Ascending aorta (tissue), 2 donors: ENCODE measurements around the gene PADI3. TPM values are rescaled to one million over a fixed set of nuclear protein-coding genes. Genes with fewer than 3 reads are reported as not detected.

Source experiments
- DNase-seq, 2 donors: peaks; one replicate each; pipeline ENCODE4 v3.0.0-alpha.2; 2019; ENCODE audit warnings: low spot score in 2 of 2
- H3K27ac ChIP-seq, 2 donors: fragments of 200-600 bp; sonication (generic); one replicate each; pipeline ENCODE4 v1.5.1; 2016 to 2017; ENCODE audit warnings: mild to moderate bottlenecking in 1 of 2
- H3K27me3 ChIP-seq: fragments of 200-600 bp; sonication (generic); one replicate; pipeline ENCODE4 v1.5.1; 2017
- H3K36me3 ChIP-seq, 2 donors: fragments of 200-600 bp; sonication (generic); one replicate each; pipeline ENCODE4 v1.5.1; 2016
- H3K4me1 ChIP-seq, 2 donors: fragments of 200-600 bp; sonication (generic); one replicate each; pipeline ENCODE4 v1.5.1; 2016 to 2017; ENCODE audit warnings: mild to moderate bottlenecking in 1 of 2
- H3K4me3 ChIP-seq, 2 donors: fragments of 200-600 bp; sonication (generic); one replicate each; pipeline ENCODE4 v1.5.1; 2016 to 2017; ENCODE audit warnings: mild to moderate bottlenecking in 1 of 2
- H3K9me3 ChIP-seq, 2 donors: fragments of 200-600 bp; sonication (generic); one replicate each; pipeline ENCODE4 v1.5.1; 2016
- intact Hi-C: fragments of 100-400 bp; cut with DNase I; formaldehyde crosslinking; loops from one replicate; pipeline ENCODE4 v1.15.1; 2023
- total RNA-seq: library from RNA; depleted of rRNA; stranded (reverse); fragments of >200 nt; gene quantifications from one replicate; pipeline ENCODE4 v1.1.0, GENCODE V29; 2016
- TF ChIP-seq, protein P1 (sequence below), 3 experiments: fragments of 200-600 bp in 2 of 3; fragments of 450-650 bp in 1 of 3; sonication (generic) in 2 of 3; IDR thresholded peaks; one replicate each; pipeline ENCODE4 v1.5.1; 2016 to 2019; ENCODE audit warnings: antibody characterized with exemption in 3 of 3, mild to moderate bottlenecking in 1 of 3, moderate library complexity in 1 of 3

The PADI3 gene
- total RNA-seq, 1 donor from 2014 or later: not detected

DNA sequence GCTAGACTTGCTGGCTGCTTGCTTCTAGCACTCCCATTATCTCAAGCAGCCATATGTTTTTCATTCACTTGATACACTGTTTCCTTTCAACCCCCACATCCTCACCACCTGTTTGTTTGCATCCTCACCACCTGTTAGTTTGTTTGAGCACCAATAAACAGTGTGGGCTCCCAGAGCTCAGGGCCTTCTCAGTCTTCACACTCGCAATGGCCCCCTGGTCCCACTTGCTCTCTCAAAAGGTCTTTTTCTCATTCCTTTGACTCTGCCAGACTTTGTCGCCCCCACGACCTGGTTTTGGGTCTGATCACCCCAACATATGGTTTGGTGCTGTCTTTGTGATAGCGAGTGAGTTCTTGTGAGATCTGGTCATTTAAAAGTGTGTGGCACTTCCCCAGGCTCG is 52.9 kb downstream of the PADI3 start:
- intact Hi-C loops: no loop called here
- TF ChIP-seq, protein P1, sequence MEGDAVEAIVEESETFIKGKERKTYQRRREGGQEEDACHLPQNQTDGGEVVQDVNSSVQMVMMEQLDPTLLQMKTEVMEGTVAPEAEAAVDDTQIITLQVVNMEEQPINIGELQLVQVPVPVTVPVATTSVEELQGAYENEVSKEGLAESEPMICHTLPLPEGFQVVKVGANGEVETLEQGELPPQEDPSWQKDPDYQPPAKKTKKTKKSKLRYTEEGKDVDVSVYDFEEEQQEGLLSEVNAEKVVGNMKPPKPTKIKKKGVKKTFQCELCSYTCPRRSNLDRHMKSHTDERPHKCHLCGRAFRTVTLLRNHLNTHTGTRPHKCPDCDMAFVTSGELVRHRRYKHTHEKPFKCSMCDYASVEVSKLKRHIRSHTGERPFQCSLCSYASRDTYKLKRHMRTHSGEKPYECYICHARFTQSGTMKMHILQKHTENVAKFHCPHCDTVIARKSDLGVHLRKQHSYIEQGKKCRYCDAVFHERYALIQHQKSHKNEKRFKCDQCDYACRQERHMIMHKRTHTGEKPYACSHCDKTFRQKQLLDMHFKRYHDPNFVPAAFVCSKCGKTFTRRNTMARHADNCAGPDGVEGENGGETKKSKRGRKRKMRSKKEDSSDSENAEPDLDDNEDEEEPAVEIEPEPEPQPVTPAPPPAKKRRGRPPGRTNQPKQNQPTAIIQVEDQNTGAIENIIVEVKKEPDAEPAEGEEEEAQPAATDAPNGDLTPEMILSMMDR (IDR thresholded peaks at IDR 0.05): no peak
- H3K9me3 ChIP-seq: peaks cover 0 to 12% of the 10 kb centered on the region in 2 donors

GRCh38 chr1:17304151-17304825 is 55.4 kb downstream of the PADI3 start:
- no peaks in the 10 kb centered on the region for H3K4me1 ChIP-seq
- no peak for DNase-seq
- peaks cover 0 to 5% of the 10 kb centered on the region in 2 donors for H3K9me3 ChIP-seq

More for the DNA sequence above, 52.9 kb downstream of the PADI3 start:
- no peak for DNase-seq
- Histone ChIP-seq H3K36me3 (no peaks in the 10 kb centered on the region), H3K27ac (no peak overlapping the region), H3K4me1 (no peaks in the 10 kb centered on the region), H3K27me3 (no peaks in the 10 kb centered on the region), H3K4me3 (no peak overlapping the region)

DNA sequence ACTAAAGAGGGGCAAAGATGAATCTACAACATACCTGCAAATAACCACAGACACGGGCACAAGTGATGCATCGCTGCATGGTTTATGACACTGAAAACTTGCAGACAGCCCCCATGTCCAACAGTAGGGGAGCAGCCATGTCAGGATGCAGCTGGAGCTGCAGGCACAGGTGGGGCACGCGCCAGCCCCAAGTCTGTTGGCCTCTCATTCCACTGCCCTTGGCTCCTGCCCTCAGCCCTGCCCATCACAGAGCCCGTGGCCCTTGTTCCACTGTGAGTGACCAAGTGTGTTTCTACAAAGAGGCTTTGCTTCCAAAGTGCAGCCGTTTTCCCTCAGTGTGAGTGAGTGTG is 55.9 kb downstream of the PADI3 start:
- Histone ChIP-seq H3K27ac (no peak overlapping the region), H3K4me3 (no peak overlapping the region), H3K36me3 (no peaks in the 10 kb centered on the region), H3K27me3 (no peaks in the 10 kb centered on the region), H3K4me1 (no peaks in the 10 kb centered on the region), H3K9me3 (peaks cover 0 to 5% of the 10 kb centered on the region in 2 donors)
- TF ChIP-seq, protein P1 (IDR thresholded peaks at IDR 0.05): no peak
- intact Hi-C loops: no loop called here
- DNase-seq: no peak

More at GRCh38 chr1:17304151-17304825, 55.4 kb downstream of the PADI3 start:
- no peaks in the 10 kb centered on the region for H3K27me3 ChIP-seq
- no peaks in the 10 kb centered on the region for H3K36me3 ChIP-seq
- H3K4me3 ChIP-seq: no peak overlapping the region
- TF ChIP-seq, protein P1 (IDR thresholded peaks at IDR 0.05): no peak
- intact Hi-C loops: no loop called here
- H3K27ac ChIP-seq: no peak overlapping the region

DNA sequence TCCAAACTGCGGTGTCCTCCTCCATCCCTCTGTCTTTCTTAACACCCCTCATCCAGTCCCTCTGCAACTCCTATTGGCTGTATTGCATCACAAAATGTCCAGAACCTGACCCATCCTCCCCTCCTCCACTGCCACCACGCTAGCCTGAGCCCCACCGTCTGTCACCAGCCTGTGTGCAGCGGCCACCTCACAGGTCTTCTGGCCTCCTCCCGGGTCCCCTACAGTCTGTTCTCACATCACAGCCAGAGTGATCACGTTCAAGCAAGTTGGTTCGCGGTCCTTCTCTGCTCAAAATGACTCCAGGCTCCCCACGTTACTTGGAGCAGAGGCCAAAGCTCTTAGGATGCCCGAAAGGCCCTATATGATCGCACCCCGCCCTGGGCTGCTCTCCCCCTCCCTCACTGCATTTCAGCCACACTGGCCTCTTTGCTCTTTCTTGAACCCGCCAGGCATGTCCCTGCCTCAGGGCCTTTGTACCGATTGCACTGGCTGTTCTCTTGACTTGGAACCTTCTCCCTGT is 56.7 kb downstream of the PADI3 start:
- no peaks in the 10 kb centered on the region for H3K27me3 ChIP-seq
- intact Hi-C loops: no loop called here
- DNase-seq: no peak
- no peak overlapping the region for H3K27ac ChIP-seq
- no peak overlapping the region for H3K4me3 ChIP-seq
- TF ChIP-seq, protein P1 (IDR thresholded peaks at IDR 0.05): no peak
- H3K9me3 ChIP-seq: peaks cover 0 to 5% of the 10 kb centered on the region in 2 donors
- H3K36me3 ChIP-seq: no peaks in the 10 kb centered on the region
- no peaks in the 10 kb centered on the region for H3K4me1 ChIP-seq

DNA sequence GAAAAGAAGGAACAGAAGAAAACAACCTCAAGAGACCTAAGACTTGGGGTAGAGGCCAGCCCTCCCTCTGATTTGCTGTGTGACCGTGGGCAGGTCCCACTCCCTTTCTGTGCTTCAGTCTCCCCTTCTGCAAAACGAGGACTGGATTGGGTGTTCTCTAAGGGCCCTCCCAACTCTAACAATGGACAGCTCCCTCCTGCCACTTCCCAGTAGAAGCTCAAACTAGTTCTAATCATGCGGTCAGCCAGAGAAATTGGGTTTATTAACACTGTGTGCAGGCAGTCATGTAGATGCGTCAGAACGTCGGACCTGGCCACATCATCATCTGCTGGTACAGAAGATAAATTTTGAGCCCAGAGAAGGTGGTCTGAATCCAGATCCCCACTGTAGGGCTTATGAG is 57.5 kb downstream of the PADI3 start:
- DNase-seq: no peak
- Histone ChIP-seq H3K27ac (no peak overlapping the region), H3K4me1 (no peaks in the 10 kb centered on the region), H3K36me3 (no peaks in the 10 kb centered on the region), H3K4me3 (no peak overlapping the region), H3K27me3 (no peaks in the 10 kb centered on the region), H3K9me3 (peaks cover 0 to 5% of the 10 kb centered on the region in 2 donors)
- TF ChIP-seq, protein P1 (IDR thresholded peaks at IDR 0.05): no peak
- intact Hi-C loops: no loop called here
